Ammon's horn (tissue), 1 donor: Measurements from ENCODE around the gene ADAMTS14.

ENCODE experiments used
- DNase-seq: peaks from one replicate; pipeline ENCODE4 v3.0.0-alpha.2; 2016; ENCODE audit warnings: low spot score

ADAMTS14 gene

GRCh38 chr10:70784471-70784870, 112.2 kb downstream of the ADAMTS14 start:
- DNase-seq = no peak

- DNase-seq = no peak
Observed at GRCh38 chr10:70785190-70785589, 112.9 kb downstream of the ADAMTS14 start, which contains the start of gene TBATA. Gene TBATA, minus strand, starts transcription at chr10:70785377. Its CDS starts 1,998 bp downstream, at chr10:70783379.

- no peak for DNase-seq
Observed at GRCh38 chr10:70786799-70787415, 114.6 kb downstream of the ADAMTS14 start.

- no peak for DNase-seq
Observed at GRCh38 chr10:70791386-70792039, 119.2 kb downstream of the ADAMTS14 start.

GRCh38 chr10:70795613-70796012, 123.3 kb downstream of the ADAMTS14 start:
- no peak for DNase-seq

GRCh38 chr10:70797840-70798239, 125.5 kb downstream of the ADAMTS14 start:
- DNase-seq = no peak

- no peak for DNase-seq
Observed at GRCh38 chr10:70799124-70799523, 126.8 kb downstream of the ADAMTS14 start.

GRCh38 chr10:70801854-70802253, 129.5 kb downstream of the ADAMTS14 start:
- no peak for DNase-seq

GRCh38 chr10:70803775-70804420, 131.6 kb downstream of the ADAMTS14 start:
- no peak for DNase-seq

GRCh38 chr10:70804421-70804808, 132.1 kb downstream of the ADAMTS14 start:
- no peak for DNase-seq

- DNase-seq = no peak
Observed at GRCh38 chr10:70805619-70806215, 133.4 kb downstream of the ADAMTS14 start.

- DNase-seq = no peak
Observed at GRCh38 chr10:70806841-70807240, 134.5 kb downstream of the ADAMTS14 start.

- no peak for DNase-seq
Observed at GRCh38 chr10:70807556-70807955, 135.2 kb downstream of the ADAMTS14 start.

GRCh38 chr10:70809011-70809611, 136.8 kb downstream of the ADAMTS14 start:
- no peak for DNase-seq

- no peak for DNase-seq
Observed at GRCh38 chr10:70809726-70810125, 137.4 kb downstream of the ADAMTS14 start.

GRCh38 chr10:70810967-70811366, 138.7 kb downstream of the ADAMTS14 start:
- no peak for DNase-seq

- no peak for DNase-seq
Observed at GRCh38 chr10:70811881-70812280, 139.6 kb downstream of the ADAMTS14 start.
